GM12878 (cell line): ENCODE measurements around the gene DYNC1H1. TPM values are rescaled to one million over a fixed set of nuclear protein-coding genes. Genes with fewer than 3 reads are reported as not detected.

Experiments
- ASH2L ChIP-seq: fragments of 300-600, 200-600 bp; sonication (generic); IDR thresholded peaks from 2 replicates; pipeline ENCODE4 v1.6.1; 2017; ENCODE audit warnings: low read depth, mild to moderate bottlenecking, borderline replicate concordance
- FOS ChIP-seq: IDR thresholded peaks from 3 replicates; pipeline ENCODE4 v1.6.1; 2011; ENCODE audit warnings: borderline replicate concordance; ENCODE audit not compliant: insufficient read length; ENCODE audit errors: extremely low read depth
- HSF1 ChIP-seq: fragments of 150-350 bp; IDR thresholded peaks from 2 replicates; pipeline ENCODE4 v1.6.1; 2014; ENCODE audit warnings: mild to moderate bottlenecking, low read depth, low read length
- IKZF2 ChIP-seq, 2 experiments: fragments of 450-650 bp; IDR thresholded peaks; 2 replicates each; pipeline ENCODE4 v1.6.1; 2017; ENCODE audit warnings: mild to moderate bottlenecking in 2 of 2, moderate library complexity in 2 of 2
- KAT2A ChIP-seq: conservative IDR thresholded peaks from 2 replicates; pipeline ENCODE4 v1.6.1; 2011; ENCODE audit warnings: low read depth, low read length; ENCODE audit not compliant: control insufficient read depth
- KDM1A ChIP-seq: fragments of 200-600 bp; sonication (generic); IDR thresholded peaks from 2 replicates; pipeline ENCODE4 v1.6.1; 2016; ENCODE audit warnings: borderline replicate concordance
- LARP7 ChIP-seq: fragments of 450-650 bp; IDR thresholded peaks from 2 replicates; pipeline ENCODE4 v1.6.1; 2017; ENCODE audit warnings: mild to moderate bottlenecking
- MEF2A ChIP-seq: IDR thresholded peaks from 2 replicates; pipeline ENCODE4 v1.6.1; 2011; ENCODE audit warnings: low read depth, mild to moderate bottlenecking, low read length, moderate library complexity; ENCODE audit not compliant: insufficient read depth
- NFIC ChIP-seq: IDR thresholded peaks from 2 replicates; pipeline ENCODE4 v1.6.1; 2012; ENCODE audit warnings: low read depth, mild to moderate bottlenecking, inconsistent platforms, low read length, moderate library complexity
- NFYB ChIP-seq: IDR thresholded peaks from 2 replicates; pipeline ENCODE4 v1.6.1; 2011; ENCODE audit warnings: low read depth, mild to moderate bottlenecking, low read length, improper control_type of control experiment, moderate library complexity; ENCODE audit not compliant: insufficient read depth
- NKRF ChIP-seq: fragments of 450-650 bp; conservative IDR thresholded peaks from 2 replicates; pipeline ENCODE4 v1.6.1; 2017; ENCODE audit warnings: mild to moderate bottlenecking, moderate library complexity
- PBX3 ChIP-seq: IDR thresholded peaks from 2 replicates; pipeline ENCODE4 v1.6.1; 2011; ENCODE audit warnings: mild to moderate bottlenecking, low read depth, low read length, moderate library complexity; ENCODE audit not compliant: insufficient replicate concordance
- SP1 ChIP-seq: IDR thresholded peaks from one replicate; pipeline ENCODE4 v1.6.1; 2011; ENCODE audit warnings: low read depth, low read length
- SREBF2 ChIP-seq: IDR thresholded peaks from 2 replicates; pipeline ENCODE4 v1.6.1; 2012; ENCODE audit warnings: mild to moderate bottlenecking, low read length
- TARDBP ChIP-seq: IDR thresholded peaks from 2 replicates; pipeline ENCODE4 v1.6.1; 2016; ENCODE audit warnings: borderline replicate concordance
- TCF7 ChIP-seq: IDR thresholded peaks from 2 replicates; pipeline ENCODE4 v1.6.1; 2014; ENCODE audit warnings: antibody characterized with exemption, borderline replicate concordance
- ZNF384 ChIP-seq: IDR thresholded peaks from 2 replicates; pipeline ENCODE4 v1.6.1; 2012; ENCODE audit warnings: low read depth, mild to moderate bottlenecking, low read length, improper control_type of control experiment, borderline replicate concordance
- ZNF592 ChIP-seq: fragments of 450-650 bp; IDR thresholded peaks from 2 replicates; pipeline ENCODE4 v1.6.1; 2017; ENCODE audit warnings: mild to moderate bottlenecking, moderate library complexity
- polyA plus RNA-seq, 11 experiments: library from polyadenylated mRNA; depleted of rRNA in 4 of 11; unstranded in 6 of 11; stranded (reverse) in 5 of 11; fragments of >200 nt; fragmentation: Nextera tagmentation in 4 of 11; fragmentation: Illumina TruSeq in 1 of 11; extraction: Ambion mirVana in 4 of 11; extraction: Trizol in 1 of 11; gene quantifications; 1 replicate in 1 of 11; 2 replicates in 10 of 11; pipeline versions ENCODE4 v1.2.1 to v1.2.3, GENCODE V29; 2011 to 2016; ENCODE audit warnings: inconsistent platforms in 2 of 11, missing spikeins in 2 of 11, low read depth in 1 of 11
- total RNA-seq, 4 experiments: library from RNA; depleted of rRNA in 3 of 4; stranded (reverse); fragments of >200 nt in 3 of 4; fragmentation: Illumina TruSeq in 1 of 4; extraction: Trizol in 1 of 4; gene quantifications; 2 replicates each; pipeline versions ENCODE4 v1.2.1 to v1.2.3, GENCODE V29; 2013 to 2021

DYNC1H1 gene
- total and polyA plus RNA-seq, 10 of the 15 experiments (the other 5 are each of a cell fraction or from before 2014, with no cell fraction given) = 38.4 to 291 (median 111) TPM

GRCh38 chr14:102086972-102087761, 122.8 kb downstream of the DYNC1H1 start, which contains the start of gene HSP90AA1 (continued):
- TF ChIP-seq NFYB (no peak), SREBF2 (no peak), SP1 (peak; percentile 36), TCF7 (no peak), PBX3 (peak; percentile 31), NKRF (peak; percentile 75), ASH2L (no peak), FOS (no peak), MEF2A (no peak), TARDBP (no peak), KDM1A (no peak), HSF1 (peak; percentile 99), ZNF592 (no peak), LARP7 (peak; percentile 78), IKZF2 (IDR thresholded peaks at IDR 0.05) (peak in 1 of 2 experiments; percentile 44), KAT2A (no peak), ZNF384 (no peak), NFIC (no peak)
